Fibroblast of the aortic adventitia (primary cell): ENCODE results near the gene ALPL. TPM values are rescaled to one million over a fixed set of nuclear protein-coding genes. Genes with fewer than 3 reads are reported as not detected.

Source experiments
- DNase-seq: peaks from one replicate; pipeline ENCODE4 v3.0.0-alpha.2; 2010; ENCODE audit warnings: low read depth
- H3K4me3 ChIP-seq: 2 replicates; pipeline ENCODE4 v1.5.1; 2011; ENCODE audit warnings: low read depth, mild to moderate bottlenecking, control low read depth, low read length, moderate library complexity
- total RNA-seq: library from RNA; depleted of rRNA; stranded (reverse); fragments of >200 nt; gene quantifications from 2 replicates; pipeline ENCODE4 v1.2.3, GENCODE V29; 2012; ENCODE audit warnings: low replicate concordance
- TF ChIP-seq, protein P1 (sequence below): IDR thresholded peaks from 2 replicates; pipeline ENCODE4 v1.5.1; 2011; ENCODE audit warnings: mild to moderate bottlenecking, low read length, control low read depth, inconsistent platforms; ENCODE audit not compliant: insufficient read depth

The ALPL gene
- total RNA-seq, 1 donor: 1.1 TPM

DNA sequence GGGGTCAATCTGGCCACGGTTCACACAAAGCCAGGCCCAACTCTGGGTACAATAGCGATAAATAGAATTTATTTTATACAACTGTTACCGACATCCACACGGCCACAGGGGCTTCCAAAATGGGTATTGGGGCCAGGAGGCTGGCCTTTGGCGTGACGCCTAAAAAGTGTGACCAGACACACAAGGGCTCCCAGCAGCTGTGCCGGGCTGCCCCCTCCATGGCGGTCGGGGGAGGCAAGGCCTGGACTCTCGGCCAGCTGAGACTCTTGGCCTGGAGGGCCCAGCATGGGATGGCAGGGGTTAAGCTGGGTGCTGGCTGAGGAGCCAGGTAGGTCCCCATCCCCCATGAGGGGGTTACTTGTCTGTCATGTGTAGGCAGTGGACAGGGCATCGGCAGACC lies 87.0 kb downstream of the ALPL start:
- no peak overlapping the region for H3K4me3 ChIP-seq
- TF ChIP-seq, protein P1, sequence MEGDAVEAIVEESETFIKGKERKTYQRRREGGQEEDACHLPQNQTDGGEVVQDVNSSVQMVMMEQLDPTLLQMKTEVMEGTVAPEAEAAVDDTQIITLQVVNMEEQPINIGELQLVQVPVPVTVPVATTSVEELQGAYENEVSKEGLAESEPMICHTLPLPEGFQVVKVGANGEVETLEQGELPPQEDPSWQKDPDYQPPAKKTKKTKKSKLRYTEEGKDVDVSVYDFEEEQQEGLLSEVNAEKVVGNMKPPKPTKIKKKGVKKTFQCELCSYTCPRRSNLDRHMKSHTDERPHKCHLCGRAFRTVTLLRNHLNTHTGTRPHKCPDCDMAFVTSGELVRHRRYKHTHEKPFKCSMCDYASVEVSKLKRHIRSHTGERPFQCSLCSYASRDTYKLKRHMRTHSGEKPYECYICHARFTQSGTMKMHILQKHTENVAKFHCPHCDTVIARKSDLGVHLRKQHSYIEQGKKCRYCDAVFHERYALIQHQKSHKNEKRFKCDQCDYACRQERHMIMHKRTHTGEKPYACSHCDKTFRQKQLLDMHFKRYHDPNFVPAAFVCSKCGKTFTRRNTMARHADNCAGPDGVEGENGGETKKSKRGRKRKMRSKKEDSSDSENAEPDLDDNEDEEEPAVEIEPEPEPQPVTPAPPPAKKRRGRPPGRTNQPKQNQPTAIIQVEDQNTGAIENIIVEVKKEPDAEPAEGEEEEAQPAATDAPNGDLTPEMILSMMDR: no peak
- no peak for DNase-seq

DNA sequence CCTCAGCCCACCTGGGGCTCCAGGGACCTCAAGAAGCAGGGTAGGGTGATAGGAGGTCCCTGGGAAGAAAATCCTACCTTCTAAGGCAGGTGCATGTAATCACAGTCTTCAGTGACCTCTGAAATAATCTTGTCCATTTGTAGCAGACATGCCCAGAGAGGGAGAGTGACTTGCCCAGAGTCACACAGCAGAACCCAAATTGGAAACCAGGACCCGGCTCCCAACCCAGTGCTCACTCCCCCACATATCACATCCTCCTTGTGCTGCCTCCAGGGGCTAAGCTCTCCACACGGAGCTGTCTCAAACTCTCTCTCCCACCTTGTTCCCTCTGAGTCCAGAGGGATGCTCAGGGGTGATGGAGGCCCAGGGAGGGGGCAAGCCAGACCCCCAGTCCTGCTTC lies 87.4 kb downstream of the ALPL start:
- TF ChIP-seq, protein P1: no peak
- no peak overlapping the region for H3K4me3 ChIP-seq

DNA sequence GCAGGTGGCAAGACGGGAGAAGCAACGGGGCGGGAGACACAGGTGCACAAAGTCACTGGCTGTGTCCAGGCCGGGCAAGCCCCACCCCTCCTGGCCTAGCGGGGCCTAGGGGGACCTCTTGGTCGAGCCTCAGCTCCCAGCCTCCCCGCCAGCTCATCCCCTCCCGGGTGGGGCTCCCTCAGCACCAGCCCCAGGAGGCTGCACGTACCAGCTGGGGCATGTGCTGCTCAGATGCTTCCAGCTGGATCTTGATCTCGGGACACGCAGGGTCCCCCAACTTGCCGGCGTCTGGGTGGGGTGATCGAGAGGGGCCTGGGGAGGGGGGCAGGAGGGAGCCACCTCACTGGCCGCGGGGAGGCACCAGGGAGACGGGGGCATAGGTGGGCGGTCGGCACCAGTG lies 88.5 kb downstream of the ALPL start:
- no peak overlapping the region for H3K4me3 ChIP-seq
- TF ChIP-seq, protein P1: no peak
- no peak for DNase-seq

More for the DNA sequence above, 87.4 kb downstream of the ALPL start:
- DNase-seq: no peak

- H3K4me3 ChIP-seq: no peak overlapping the region
- TF ChIP-seq, protein P1: no peak
- DNase-seq: no peak
Measured at GRCh38 chr1:21598417-21598816, 89.2 kb downstream of the ALPL start.

DNA sequence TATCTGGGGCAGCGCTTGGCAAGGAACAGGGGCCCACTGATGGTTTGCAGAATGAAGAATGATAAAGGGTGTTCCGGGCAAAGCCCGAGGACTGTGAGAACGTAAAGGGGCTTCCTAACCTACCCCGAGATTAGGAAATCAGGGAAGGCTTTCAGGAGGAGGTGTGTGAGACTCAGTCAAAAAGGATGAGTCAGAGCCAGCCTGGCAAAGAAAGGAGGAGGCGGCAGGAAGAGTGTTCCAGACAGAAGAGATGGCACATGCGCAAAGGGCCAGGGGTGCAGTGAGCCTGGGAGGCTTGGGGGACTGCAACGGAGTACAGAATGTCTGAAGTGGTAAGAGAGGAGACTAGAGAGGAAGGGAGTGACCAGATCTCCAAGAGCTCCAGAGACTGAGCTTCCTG lies 89.7 kb downstream of the ALPL start:
- no peak for DNase-seq
- no peak overlapping the region for H3K4me3 ChIP-seq
- TF ChIP-seq, protein P1: no peak

DNA sequence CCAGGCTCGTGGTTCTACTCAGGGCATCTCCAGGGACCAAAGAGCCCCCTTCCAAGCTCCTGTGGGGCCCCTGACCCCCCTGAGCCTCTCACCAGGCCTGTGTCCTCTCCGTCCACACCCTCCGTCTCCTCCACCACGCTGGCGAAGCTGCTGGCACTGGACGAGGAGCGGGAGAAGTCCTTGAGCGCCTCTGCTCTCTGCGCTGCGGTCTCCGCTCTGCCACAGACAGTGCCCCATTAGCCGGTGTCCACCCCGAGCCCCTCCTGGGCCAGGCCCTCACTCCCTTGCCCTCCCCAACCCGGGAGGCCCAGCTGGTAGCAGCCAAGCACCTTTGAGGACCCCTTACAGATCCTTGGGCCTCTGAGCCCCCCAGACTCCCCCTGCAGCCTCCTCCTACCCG lies 90.2 kb downstream of the ALPL start:
- TF ChIP-seq, protein P1: no peak
- no peak for DNase-seq
- no peak overlapping the region for H3K4me3 ChIP-seq

DNA sequence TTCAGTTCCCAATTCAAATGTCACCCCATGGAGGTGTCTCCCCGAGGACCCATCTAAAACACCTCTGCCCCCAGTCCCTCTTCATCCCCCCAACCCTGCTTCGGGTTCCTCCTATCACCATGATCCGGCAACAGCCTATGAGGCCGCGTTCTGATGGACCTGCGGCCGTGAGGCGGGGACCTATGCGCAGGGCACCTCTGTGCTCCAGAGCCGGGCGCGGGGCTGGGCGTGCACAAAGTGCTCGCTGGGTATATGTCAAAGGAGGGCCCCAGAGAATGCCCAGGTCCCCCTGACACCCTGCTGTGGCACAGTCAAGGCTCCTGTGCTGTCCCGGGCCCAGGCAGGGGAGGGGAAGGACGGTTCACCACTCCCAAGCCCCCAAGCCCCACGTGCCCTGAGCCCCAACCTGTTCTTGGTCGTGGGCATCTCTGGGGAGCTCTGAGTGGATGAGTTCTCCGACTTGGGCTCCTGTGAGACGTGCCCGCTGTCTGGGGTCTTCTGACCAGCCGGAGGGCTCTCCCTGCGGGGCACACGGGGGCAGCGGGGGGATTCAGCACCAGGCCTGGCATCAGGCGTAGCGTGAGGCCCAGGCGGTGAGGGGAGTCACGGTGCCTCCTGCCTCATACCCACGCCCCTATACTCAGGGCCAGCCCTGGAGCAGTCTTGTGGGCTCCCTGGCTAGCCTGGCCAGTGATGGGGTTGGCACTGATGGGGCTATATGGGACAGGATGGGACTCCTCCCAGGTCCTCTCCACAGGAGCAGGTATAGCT lies 92.2 kb downstream of the ALPL start:
- H3K4me3 ChIP-seq: no peak overlapping the region
- TF ChIP-seq, protein P1: no peak
- DNase-seq: no peak
